GM12878 (cell line): ENCODE results near the gene CUTA. TPM values are rescaled to one million over a fixed set of nuclear protein-coding genes. Genes with fewer than 3 reads are reported as not detected.

ENCODE experiments used
- BACH1 ChIP-seq: fragments of 450-650 bp; IDR thresholded peaks from 2 replicates; pipeline ENCODE4 v1.6.1; 2017; ENCODE audit warnings: mild to moderate bottlenecking, borderline replicate concordance
- CEBPB ChIP-seq, 2 experiments: fragments of 150-350 bp in 1 of 2; IDR thresholded peaks; 2 replicates each; pipeline ENCODE4 v1.6.1; 2012 to 2014; ENCODE audit warnings: low read depth in 2 of 2, low read length in 2 of 2, borderline replicate concordance in 1 of 2, inconsistent platforms in 1 of 2
- CTCF ChIP-seq, 3 experiments: IDR thresholded peaks in 2 of 3; conservative IDR thresholded peaks in 1 of 3; 2 replicates each; pipeline ENCODE4 v1.5.1; 2011; ENCODE audit warnings: low read depth in 3 of 3, low read length in 3 of 3, mild to moderate bottlenecking in 3 of 3, control low read depth in 2 of 3, moderate library complexity in 2 of 3, inconsistent platforms in 1 of 3, mixed read lengths in 1 of 3; ENCODE audit not compliant: control insufficient read depth in 2 of 3, insufficient read depth in 1 of 3; ENCODE audit errors: extremely low read depth in 1 of 3
- ETV6 ChIP-seq, 2 experiments: fragments of 450-650 bp in 1 of 2; IDR thresholded peaks in 1 of 2; conservative IDR thresholded peaks in 1 of 2; 2 replicates each; pipeline ENCODE4 v1.6.1; 2014; ENCODE audit warnings: antibody characterized with exemption in 1 of 2, borderline replicate concordance in 1 of 2, low read depth in 1 of 2, mild to moderate bottlenecking in 1 of 2, moderate library complexity in 1 of 2
- KAT2A ChIP-seq: conservative IDR thresholded peaks from 2 replicates; pipeline ENCODE4 v1.6.1; 2011; ENCODE audit warnings: low read depth, low read length; ENCODE audit not compliant: control insufficient read depth
- KDM1A ChIP-seq: fragments of 200-600 bp; sonication (generic); IDR thresholded peaks from 2 replicates; pipeline ENCODE4 v1.6.1; 2016; ENCODE audit warnings: borderline replicate concordance
- MAX ChIP-seq: IDR thresholded peaks from 2 replicates; pipeline ENCODE4 v1.6.1; 2012; ENCODE audit warnings: low read depth, low read length, improper control_type of control experiment
- MEF2B ChIP-seq: fragments of 450-650 bp; IDR thresholded peaks from 2 replicates; pipeline ENCODE4 v1.6.1; 2018; ENCODE audit warnings: mild to moderate bottlenecking, moderate library complexity; ENCODE audit not compliant: partially characterized antibody, poor library complexity, severe bottlenecking
- NR2C1 ChIP-seq: fragments of 450-650 bp; IDR thresholded peaks from 2 replicates; pipeline ENCODE4 v1.6.1; 2017; ENCODE audit warnings: antibody characterized with exemption, mild to moderate bottlenecking, moderate library complexity
- POU2F2 ChIP-seq: IDR thresholded peaks from 3 replicates; pipeline ENCODE4 v1.6.1; 2011; ENCODE audit warnings: low read depth, mild to moderate bottlenecking, low read length, borderline replicate concordance
- RELA ChIP-seq: fragments of 450-650 bp; IDR thresholded peaks from 2 replicates; pipeline ENCODE4 v1.8.0; 2014; ENCODE audit warnings: borderline replicate concordance; ENCODE audit not compliant: partially characterized antibody
- SIN3A ChIP-seq: IDR thresholded peaks from 2 replicates; pipeline ENCODE4 v1.6.1; 2012; ENCODE audit warnings: low read depth, low read length, improper control_type of control experiment
- STAT1 ChIP-seq: fragments of 450-650 bp; conservative IDR thresholded peaks from 2 replicates; pipeline ENCODE4 v1.6.1; 2014; ENCODE audit warnings: antibody characterized with exemption, mild to moderate bottlenecking
- STAT3 ChIP-seq: IDR thresholded peaks from 2 replicates; pipeline ENCODE4 v1.6.1; 2011; ENCODE audit warnings: low read depth, low read length, improper control_type of control experiment
- TCF12 ChIP-seq: IDR thresholded peaks from 2 replicates; pipeline ENCODE4 v1.6.1; 2011; ENCODE audit warnings: low read depth, mild to moderate bottlenecking, low read length
- TCF7 ChIP-seq: IDR thresholded peaks from 2 replicates; pipeline ENCODE4 v1.6.1; 2014; ENCODE audit warnings: antibody characterized with exemption, borderline replicate concordance
- USF2 ChIP-seq: IDR thresholded peaks from 2 replicates; pipeline ENCODE4 v1.6.1; 2011; ENCODE audit warnings: low read depth, low read length, improper control_type of control experiment, borderline replicate concordance
- WRNIP1 ChIP-seq: IDR thresholded peaks from 2 replicates; pipeline ENCODE4 v1.6.1; 2011; ENCODE audit warnings: low read depth, low read length, improper control_type of control experiment, borderline replicate concordance
- YY1 ChIP-seq: IDR thresholded peaks from 2 replicates; pipeline ENCODE4 v1.6.1; 2011; ENCODE audit warnings: low read depth, mild to moderate bottlenecking, low read length
- polyA plus RNA-seq, 11 experiments: library from polyadenylated mRNA; depleted of rRNA in 4 of 11; unstranded in 6 of 11; stranded (reverse) in 5 of 11; fragments of >200 nt; fragmentation: Nextera tagmentation in 4 of 11; fragmentation: Illumina TruSeq in 1 of 11; extraction: Ambion mirVana in 4 of 11; extraction: Trizol in 1 of 11; gene quantifications; 1 replicate in 1 of 11; 2 replicates in 10 of 11; pipeline versions ENCODE4 v1.2.1 to v1.2.3, GENCODE V29; 2011 to 2016; ENCODE audit warnings: inconsistent platforms in 2 of 11, missing spikeins in 2 of 11, low read depth in 1 of 11
- total RNA-seq, 4 experiments: library from RNA; depleted of rRNA in 3 of 4; stranded (reverse); fragments of >200 nt in 3 of 4; fragmentation: Illumina TruSeq in 1 of 4; extraction: Trizol in 1 of 4; gene quantifications; 2 replicates each; pipeline versions ENCODE4 v1.2.1 to v1.2.3, GENCODE V29; 2013 to 2021
- TF ChIP-seq, protein P1 (sequence below): fragments of 450-650 bp; formaldehyde crosslinking; IDR thresholded peaks from 2 replicates; pipeline ENCODE4 v1.4.0; 2020; ENCODE audit warnings: mild to moderate bottlenecking, moderate library complexity
- TF ChIP-seq, protein P2 (sequence below): IDR thresholded peaks from 2 replicates; pipeline ENCODE4 v1.6.1; 2012; ENCODE audit warnings: low read depth, low read length, improper control_type of control experiment

The CUTA gene
- total and polyA plus RNA-seq, 10 of the 15 experiments (the other 5 are each of a cell fraction or from before 2014, with no cell fraction given) = 102 to 293 (median 189) TPM

GRCh38 chr6:33391278-33391921, 26.5 kb downstream of the CUTA start, which contains the start of gene KIFC1 (continued):
- TF ChIP-seq CTCF (IDR thresholded peaks at IDR 0.05 in 2 of 3, conservative IDR thresholded peaks at IDR 0.05 in 1 of 3; ENCODE audit: control insufficient read depth in 2 of 3, extremely low read depth in 1 of 3, insufficient read depth in 1 of 3, low read depth in 3 of 3, low read length in 3 of 3) (peak; percentile 93 to 98 (median 98); a peak in 5 of 6 replicates), KDM1A (no peak), RELA (peak; percentile 81), SIN3A (peak; percentile 99), MEF2B (no peak), NR2C1 (no peak; the same call in 1 of the 2 replicates), TCF7 (no peak), USF2 (no peak; the same call in 1 of the 2 replicates), POU2F2 (0 out of 3 replicates have a peak, but pooled peaks have one; percentile 30), MAX (no peak; the same call in 1 of the 2 replicates), WRNIP1 (no peak), ETV6 (conservative IDR thresholded peaks at IDR 0.05 in 1 of 2, IDR thresholded peaks at IDR 0.05 in 1 of 2; ENCODE audit: borderline replicate concordance in 1 of 2, low read depth in 1 of 2) (no peak), CEBPB (IDR thresholded peaks at IDR 0.05; ENCODE audit: borderline replicate concordance in 1 of 2, low read depth in 2 of 2, low read length in 2 of 2) (no peak), BACH1 (no peak), KAT2A (no peak), STAT3 (no peak), TCF12 (peak; percentile 4; the same call in 1 of the 2 replicates), STAT1 (0 out of 2 replicates have a peak, but pooled peaks have one; percentile 44), YY1 (peak; percentile 79; the same call in 1 of the 2 replicates)
- TF ChIP-seq, protein P1, sequence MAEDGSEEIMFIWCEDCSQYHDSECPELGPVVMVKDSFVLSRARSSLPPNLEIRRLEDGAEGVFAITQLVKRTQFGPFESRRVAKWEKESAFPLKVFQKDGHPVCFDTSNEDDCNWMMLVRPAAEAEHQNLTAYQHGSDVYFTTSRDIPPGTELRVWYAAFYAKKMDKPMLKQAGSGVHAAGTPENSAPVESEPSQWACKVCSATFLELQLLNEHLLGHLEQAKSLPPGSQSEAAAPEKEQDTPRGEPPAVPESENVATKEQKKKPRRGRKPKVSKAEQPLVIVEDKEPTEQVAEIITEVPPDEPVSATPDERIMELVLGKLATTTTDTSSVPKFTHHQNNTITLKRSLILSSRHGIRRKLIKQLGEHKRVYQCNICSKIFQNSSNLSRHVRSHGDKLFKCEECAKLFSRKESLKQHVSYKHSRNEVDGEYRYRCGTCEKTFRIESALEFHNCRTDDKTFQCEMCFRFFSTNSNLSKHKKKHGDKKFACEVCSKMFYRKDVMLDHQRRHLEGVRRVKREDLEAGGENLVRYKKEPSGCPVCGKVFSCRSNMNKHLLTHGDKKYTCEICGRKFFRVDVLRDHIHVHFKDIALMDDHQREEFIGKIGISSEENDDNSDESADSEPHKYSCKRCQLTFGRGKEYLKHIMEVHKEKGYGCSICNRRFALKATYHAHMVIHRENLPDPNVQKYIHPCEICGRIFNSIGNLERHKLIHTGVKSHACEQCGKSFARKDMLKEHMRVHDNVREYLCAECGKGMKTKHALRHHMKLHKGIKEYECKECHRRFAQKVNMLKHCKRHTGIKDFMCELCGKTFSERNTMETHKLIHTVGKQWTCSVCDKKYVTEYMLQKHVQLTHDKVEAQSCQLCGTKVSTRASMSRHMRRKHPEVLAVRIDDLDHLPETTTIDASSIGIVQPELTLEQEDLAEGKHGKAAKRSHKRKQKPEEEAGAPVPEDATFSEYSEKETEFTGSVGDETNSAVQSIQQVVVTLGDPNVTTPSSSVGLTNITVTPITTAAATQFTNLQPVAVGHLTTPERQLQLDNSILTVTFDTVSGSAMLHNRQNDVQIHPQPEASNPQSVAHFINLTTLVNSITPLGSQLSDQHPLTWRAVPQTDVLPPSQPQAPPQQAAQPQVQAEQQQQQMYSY (CRISPR knock-in tag) = no peak
- TF ChIP-seq, protein P2, sequence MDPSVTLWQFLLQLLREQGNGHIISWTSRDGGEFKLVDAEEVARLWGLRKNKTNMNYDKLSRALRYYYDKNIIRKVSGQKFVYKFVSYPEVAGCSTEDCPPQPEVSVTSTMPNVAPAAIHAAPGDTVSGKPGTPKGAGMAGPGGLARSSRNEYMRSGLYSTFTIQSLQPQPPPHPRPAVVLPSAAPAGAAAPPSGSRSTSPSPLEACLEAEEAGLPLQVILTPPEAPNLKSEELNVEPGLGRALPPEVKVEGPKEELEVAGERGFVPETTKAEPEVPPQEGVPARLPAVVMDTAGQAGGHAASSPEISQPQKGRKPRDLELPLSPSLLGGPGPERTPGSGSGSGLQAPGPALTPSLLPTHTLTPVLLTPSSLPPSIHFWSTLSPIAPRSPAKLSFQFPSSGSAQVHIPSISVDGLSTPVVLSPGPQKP = peak; percentile 86
